COLO829 (cell line): ENCODE results near the gene IGF1R.
"Not testable (repeated sequence)": the region's sequence is repeated elsewhere in the genome, so short reads cannot be mapped to it uniquely, and the experiment has no call there.

Source experiments
- DNase-seq: peaks from one replicate; pipeline ENCODE4 v3.0.0; 2012; ENCODE audit warnings: low spot score

IGF1R gene

GRCh38 chr15:98964466-98965133 is 316.3 kb downstream of the IGF1R start:
- no peak for DNase-seq

GRCh38 chr15:98965134-98965491 is 316.8 kb downstream of the IGF1R start:
- not testable (repeated sequence) for DNase-seq

GRCh38 chr15:98965597-98965996 is 317.3 kb downstream of the IGF1R start:
- DNase-seq, result no peak

GRCh38 chr15:98966091-98966787 is 317.9 kb downstream of the IGF1R start:
- DNase-seq, result no peak

- no peak for DNase-seq
Measured at GRCh38 chr15:98967096-98967495, 318.8 kb downstream of the IGF1R start.

- no peak for DNase-seq
Measured at GRCh38 chr15:98967916-98968315, 319.6 kb downstream of the IGF1R start.

GRCh38 chr15:98968576-98968975 is 320.2 kb downstream of the IGF1R start:
- no peak for DNase-seq

- DNase-seq, result no peak
Measured at GRCh38 chr15:98969126-98969735, 320.9 kb downstream of the IGF1R start.

- no peak for DNase-seq
Measured at GRCh38 chr15:98970799-98971198, 322.5 kb downstream of the IGF1R start.

- DNase-seq, result no peak
Measured at GRCh38 chr15:98976500-98976899, 328.2 kb downstream of the IGF1R start.

- no peak for DNase-seq
Measured at GRCh38 chr15:98977441-98977840, 329.1 kb downstream of the IGF1R start.

GRCh38 chr15:98978153-98978552 is 329.8 kb downstream of the IGF1R start:
- DNase-seq, result no peak

- DNase-seq, result no peak
Measured at GRCh38 chr15:98980899-98981228, 332.5 kb downstream of the IGF1R start.

GRCh38 chr15:98981851-98982722 is 333.7 kb downstream of the IGF1R start:
- no peak for DNase-seq

GRCh38 chr15:98983334-98983733 is 335.0 kb downstream of the IGF1R start:
- peak; percentile 52 for DNase-seq

GRCh38 chr15:98986281-98986680 is 337.9 kb downstream of the IGF1R start:
- DNase-seq, result no peak

- no peak for DNase-seq
Measured at GRCh38 chr15:98994892-98995291, 346.6 kb downstream of the IGF1R start.

- DNase-seq, result no peak
Measured at GRCh38 chr15:98996169-98996568, 347.8 kb downstream of the IGF1R start.

- no peak for DNase-seq
Measured at GRCh38 chr15:98996624-98997023, 348.3 kb downstream of the IGF1R start.

GRCh38 chr15:98997312-98997711 is 349.0 kb downstream of the IGF1R start:
- no peak for DNase-seq

- no peak for DNase-seq
Measured at GRCh38 chr15:98997755-98998154, 349.4 kb downstream of the IGF1R start.

GRCh38 chr15:98998279-98998678 is 349.9 kb downstream of the IGF1R start:
- DNase-seq, result no peak

- no peak for DNase-seq
Measured at GRCh38 chr15:98999233-98999632, 350.9 kb downstream of the IGF1R start.
